Right lung (tissue), 5 donors: ENCODE measurements around the gene IL1RAPL1. TPM values are rescaled to one million over a fixed set of nuclear protein-coding genes. Genes with fewer than 3 reads are reported as not detected.
A peak's percentile ranks its signal among the peaks of the same experiment; 100 is the strongest.

Source experiments
- DNase-seq, 2 donors: peaks; one replicate each; pipeline ENCODE4 v3.0.0-alpha.2; 2013
- polyA plus RNA-seq, 5 donors: library from polyadenylated mRNA; unstranded; fragments of 120-200 nt; gene quantifications; one replicate each; pipeline versions ENCODE4 v1.2.1 to v1.2.3, GENCODE V29; 2013; ENCODE audit warnings: inconsistent platforms in 1 of 5, low replicate concordance in 1 of 5; ENCODE audit not compliant: insufficient read length in 5 of 5, insufficient read depth in 1 of 5

Gene IL1RAPL1
- polyA plus RNA-seq, 5 donors: 0.33 to 1.5 (median 0.90) TPM

GRCh38 chrX:29531336-29531735 lies 944.1 kb downstream of the IL1RAPL1 start:
- DNase-seq: no peak

GRCh38 chrX:29535212-29536162 lies 948.2 kb downstream of the IL1RAPL1 start:
- DNase-seq: no peak

- no peak for DNase-seq
Measured at GRCh38 chrX:29541038-29541437, 953.8 kb downstream of the IL1RAPL1 start.

- no peak for DNase-seq
Measured at GRCh38 chrX:29542152-29542551, 954.9 kb downstream of the IL1RAPL1 start.

- DNase-seq: no peak
Measured at GRCh38 chrX:29545878-29546277, 958.6 kb downstream of the IL1RAPL1 start.

GRCh38 chrX:29547877-29548276 lies 960.6 kb downstream of the IL1RAPL1 start:
- no peak for DNase-seq

GRCh38 chrX:29553542-29553941 lies 966.3 kb downstream of the IL1RAPL1 start:
- no peak for DNase-seq

GRCh38 chrX:29555465-29556091 lies 968.3 kb downstream of the IL1RAPL1 start:
- no peak for DNase-seq

GRCh38 chrX:29560065-29560464 lies 972.8 kb downstream of the IL1RAPL1 start:
- DNase-seq: no peak

- DNase-seq: no peak
Measured at GRCh38 chrX:29561417-29561816, 974.2 kb downstream of the IL1RAPL1 start.

- DNase-seq: no peak
Measured at GRCh38 chrX:29580560-29580959, 993.3 kb downstream of the IL1RAPL1 start.

GRCh38 chrX:29581223-29581622 lies 994.0 kb downstream of the IL1RAPL1 start:
- no peak for DNase-seq

GRCh38 chrX:29587107-29587506 lies 999.9 kb downstream of the IL1RAPL1 start:
- no peak for DNase-seq

- no peak for DNase-seq
Measured at GRCh38 chrX:29590921-29591320, 1003.7 kb downstream of the IL1RAPL1 start.

GRCh38 chrX:29604381-29604780 lies 1017.1 kb downstream of the IL1RAPL1 start:
- no peak for DNase-seq

- no peak for DNase-seq
Measured at GRCh38 chrX:29617276-29617675, 1030.0 kb downstream of the IL1RAPL1 start.

- DNase-seq: no peak
Measured at GRCh38 chrX:29617725-29618124, 1030.5 kb downstream of the IL1RAPL1 start.

- no peak for DNase-seq
Measured at GRCh38 chrX:29627833-29628232, 1040.6 kb downstream of the IL1RAPL1 start.

GRCh38 chrX:29634516-29634915 lies 1047.3 kb downstream of the IL1RAPL1 start:
- DNase-seq: no peak

- no peak for DNase-seq
Measured at GRCh38 chrX:29636331-29636730, 1049.1 kb downstream of the IL1RAPL1 start.

GRCh38 chrX:29640106-29640505 lies 1052.9 kb downstream of the IL1RAPL1 start:
- no peak for DNase-seq

- no peak for DNase-seq
Measured at GRCh38 chrX:29641461-29641860, 1054.2 kb downstream of the IL1RAPL1 start.

GRCh38 chrX:29643181-29643580 lies 1055.9 kb downstream of the IL1RAPL1 start:
- peak; percentile 14 to 29 for DNase-seq
